ENCODE data around the gene CISH.

Gene CISH

GRCh38 chr3:50612970-50613846 is 1.6 kb upstream of the CISH start:
- no peak for DNase-seq (ENCODE audit: low read depth, low spot score)

- peak; percentile 45 for DNase-seq (ENCODE audit: low read depth, low spot score)
Observed at GRCh38 chr3:50612234-50612882, 784 bp upstream of the CISH start.

DNA sequence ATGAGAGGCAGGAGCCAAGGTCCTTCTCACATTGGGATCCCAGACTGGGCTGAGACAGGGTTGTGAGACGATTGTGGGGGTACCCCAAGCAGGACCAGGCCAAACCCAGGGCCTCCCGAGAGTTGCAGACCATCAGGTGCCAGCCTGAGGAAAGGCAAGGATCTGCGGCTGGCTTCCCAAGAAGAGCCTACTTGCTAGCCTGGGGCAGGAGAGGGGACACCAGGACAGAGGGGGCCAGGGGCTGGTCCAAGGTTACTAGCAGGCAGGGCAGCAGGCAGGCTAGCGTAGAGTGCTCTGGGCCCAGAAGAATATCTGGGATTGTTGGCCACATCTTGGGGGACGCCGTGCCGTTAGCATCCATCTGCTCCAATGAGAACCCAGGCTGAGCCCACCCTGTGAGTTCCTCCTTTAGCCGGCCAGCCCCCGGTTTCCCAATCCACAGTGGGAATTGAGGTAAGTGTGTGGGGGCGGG is 546 bp downstream of the CISH start:
- DNase-seq (ENCODE audit: low read depth, low spot score), result no peak

DNA sequence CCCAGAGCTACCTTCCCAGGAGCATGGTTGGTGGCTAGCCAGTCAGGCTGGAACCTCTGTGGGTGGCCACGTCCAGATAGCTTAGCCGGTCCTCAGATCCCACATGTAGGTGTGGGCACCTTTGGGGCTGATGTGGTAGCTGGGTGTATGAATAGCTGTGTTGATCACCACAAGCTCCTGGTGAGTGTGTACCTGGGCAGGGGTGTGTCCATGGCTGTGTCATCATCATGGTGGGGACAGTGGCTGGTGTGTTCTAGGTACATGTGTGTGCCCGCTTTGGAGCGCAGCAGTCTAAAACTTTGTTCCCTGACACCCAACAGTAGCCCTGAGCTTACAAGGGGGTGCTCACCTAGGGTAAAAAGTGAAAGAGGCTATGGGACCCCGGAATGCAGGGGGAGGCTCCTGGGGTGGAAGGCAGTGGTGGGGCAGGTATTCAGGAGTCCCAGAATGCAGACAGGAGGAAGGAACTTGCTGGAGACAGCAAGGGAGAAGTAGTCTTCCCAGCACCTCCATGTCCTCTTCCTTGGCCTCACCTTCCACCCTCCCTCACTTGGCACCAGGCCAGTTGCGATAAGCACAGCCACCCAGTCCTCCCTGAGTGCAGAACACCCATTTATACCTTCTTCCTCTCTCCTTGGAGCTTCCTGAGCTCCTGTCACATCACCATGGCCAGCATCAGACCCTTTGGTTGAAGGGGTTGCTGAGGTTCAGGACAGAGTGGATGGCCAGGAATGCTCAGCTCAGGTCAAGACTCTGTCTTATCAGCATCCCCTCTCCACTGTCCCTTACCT is 1.2 kb downstream of the CISH start:
- no peak for DNase-seq (ENCODE audit: low read depth, low spot score)

DNA sequence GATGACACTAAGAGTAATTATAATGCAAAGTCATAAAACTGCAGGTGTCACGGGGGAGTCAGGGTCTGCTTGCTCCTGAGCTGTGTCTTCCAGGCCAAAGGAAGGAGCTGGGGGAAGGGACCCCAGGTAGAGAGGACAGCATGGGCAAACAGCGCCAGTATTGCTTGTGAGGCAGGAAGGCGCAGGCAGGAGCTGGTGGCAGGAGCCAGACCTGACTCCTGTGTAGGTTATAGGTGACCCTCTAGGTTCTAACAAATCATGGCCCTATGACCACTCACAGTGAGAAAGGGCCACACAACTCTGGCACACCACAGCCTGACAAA is 1.9 kb downstream of the CISH start:
- no peak for DNase-seq (ENCODE audit: low read depth, low spot score)

DNA sequence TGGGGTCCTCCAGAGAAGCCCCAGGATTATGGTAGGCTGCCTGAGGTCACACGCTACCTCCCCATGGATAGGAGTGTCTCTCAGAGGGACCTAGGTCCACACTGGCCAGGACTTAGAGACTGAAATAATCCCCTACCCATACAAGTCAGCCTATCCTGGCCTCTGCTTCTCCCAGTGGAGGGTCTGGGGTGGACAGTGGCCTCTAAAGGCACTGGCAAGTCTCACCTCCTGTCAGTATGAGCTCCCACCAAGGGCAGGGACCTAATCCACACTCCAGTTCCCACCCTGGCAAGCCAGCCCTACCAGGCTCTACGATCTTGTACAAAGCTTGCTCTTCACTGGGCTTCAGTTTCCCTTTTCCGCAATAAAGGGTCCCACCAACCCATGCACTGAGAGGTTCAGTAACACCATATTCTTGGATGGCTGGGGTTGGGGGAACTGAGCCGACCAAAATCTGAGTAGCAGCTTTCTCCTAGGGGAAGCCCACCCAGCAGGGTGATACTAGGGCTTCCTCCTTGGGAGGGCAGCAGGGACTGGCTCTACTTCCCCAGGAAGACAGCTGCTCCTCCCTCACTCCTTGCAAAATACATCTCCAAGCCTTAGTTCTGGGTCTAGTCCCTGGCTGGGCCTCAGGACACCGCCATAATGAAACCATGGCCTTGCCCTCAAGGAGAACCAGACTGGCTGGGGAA is 2.4 kb downstream of the CISH start:
- no peak for DNase-seq (ENCODE audit: low read depth, low spot score)

DNA sequence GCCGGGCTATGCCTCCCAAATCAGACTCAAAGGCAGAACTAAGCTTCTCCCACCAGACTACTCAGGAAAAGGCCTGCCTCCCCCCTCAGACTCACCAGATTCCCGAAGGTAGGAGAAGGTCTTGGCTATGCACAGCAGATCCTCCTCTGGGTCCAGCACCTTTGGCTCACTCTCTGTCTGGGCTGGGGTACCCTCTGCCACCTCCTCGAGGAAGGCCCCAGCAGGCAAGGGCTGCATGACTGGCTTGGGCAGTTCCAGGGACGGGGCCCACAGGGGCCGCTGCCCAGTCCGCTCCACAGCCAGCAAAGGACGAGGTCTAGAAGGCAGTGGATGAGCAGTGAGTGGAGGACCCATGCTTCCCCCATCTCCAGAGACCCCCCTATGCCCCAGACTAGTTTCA is 3.3 kb downstream of the CISH start:
- DNase-seq (ENCODE audit: low read depth, low spot score), result no peak

- DNase-seq (ENCODE audit: low read depth, low spot score), result no peak
Observed at GRCh38 chr3:50607271-50608091, 4.1 kb downstream of the CISH start.

DNA sequence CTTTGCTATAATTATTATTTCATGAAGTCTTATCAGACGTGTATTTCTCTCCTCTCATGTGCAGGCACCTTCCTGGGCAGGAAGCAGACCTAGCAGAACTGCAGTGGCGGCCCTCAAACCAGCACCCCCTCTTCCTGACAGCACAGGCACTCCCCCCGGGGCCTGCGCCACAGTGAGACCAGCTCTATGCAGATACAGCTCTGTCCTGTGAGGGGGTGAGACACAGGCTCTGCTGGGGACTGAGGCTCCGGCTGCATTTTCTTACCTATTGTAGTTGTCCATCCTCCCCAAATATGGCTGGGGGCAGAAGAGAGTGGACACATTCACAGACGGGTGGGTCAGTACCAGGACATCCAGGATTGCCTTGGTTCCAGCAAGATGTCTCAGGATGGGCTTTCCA is 5.0 kb downstream of the CISH start:
- DNase-seq (ENCODE audit: low read depth, low spot score), result no peak

DNA sequence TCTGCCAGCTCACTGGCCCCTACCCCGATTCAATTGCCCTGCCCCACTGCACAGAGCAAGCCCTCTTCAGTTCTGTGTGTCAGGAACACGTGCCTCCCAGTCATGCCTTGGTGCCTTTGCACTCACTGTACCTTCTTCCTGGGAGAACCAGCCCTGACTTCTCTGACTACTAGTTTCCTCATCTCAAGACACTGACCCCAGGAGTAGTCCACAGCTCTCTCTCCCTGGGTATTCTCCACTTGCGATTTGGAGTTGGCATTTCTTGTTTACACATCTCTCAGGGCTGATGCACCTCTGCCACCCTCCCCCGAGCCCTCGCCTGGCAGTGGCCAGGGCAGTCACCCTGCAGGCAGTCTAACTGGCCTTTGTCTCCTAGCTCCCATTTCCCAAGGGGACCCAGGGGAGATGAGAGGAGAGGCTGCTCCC is 5.7 kb downstream of the CISH start:
- no peak for DNase-seq (ENCODE audit: low read depth, low spot score)

DNA sequence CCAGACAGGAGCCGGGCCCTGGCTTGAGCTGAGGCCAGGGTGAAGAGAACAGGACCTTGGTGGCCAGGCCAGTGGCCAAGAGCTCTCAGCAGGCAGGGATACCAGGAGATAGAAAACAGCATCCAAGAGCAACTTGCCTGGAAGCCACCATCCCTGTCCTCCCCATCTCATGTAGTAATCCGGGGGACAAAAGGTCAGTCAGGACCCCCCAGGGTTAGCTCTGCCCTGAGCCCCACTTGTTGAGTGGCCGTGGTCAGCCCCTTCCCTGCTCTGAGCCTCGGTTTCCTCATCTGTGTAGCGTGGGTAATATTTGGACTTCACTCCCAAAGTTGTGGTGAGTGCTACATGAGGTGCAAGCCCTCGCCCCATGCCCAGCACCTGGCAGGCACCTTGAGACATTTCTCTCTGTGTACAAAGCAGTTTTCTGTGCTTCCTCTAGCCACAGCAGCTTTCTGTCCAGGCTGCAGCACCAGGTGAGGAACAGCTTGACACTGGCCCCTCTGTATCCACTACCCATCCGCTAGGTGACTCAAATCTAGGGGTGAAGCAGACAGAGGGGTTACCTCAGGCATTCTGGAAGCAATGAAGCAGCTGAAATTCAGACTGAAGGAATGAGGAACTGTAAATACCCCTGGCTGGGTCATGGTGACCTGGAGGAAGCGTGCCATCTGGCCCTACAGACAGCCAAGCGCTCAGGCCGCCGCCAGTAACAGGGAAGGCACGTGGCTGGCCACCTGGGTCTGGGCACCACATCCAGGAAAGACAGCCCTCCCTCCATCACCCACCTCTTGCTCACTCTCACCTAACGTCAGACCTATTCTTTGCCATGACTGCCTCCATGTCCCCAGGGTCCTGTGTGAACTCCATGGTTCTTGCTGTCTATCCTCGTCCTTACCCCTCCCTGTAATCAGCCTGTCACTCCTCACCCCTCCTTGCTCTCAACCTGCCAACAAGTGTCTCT is 6.7 kb downstream of the CISH start:
- DNase-seq (ENCODE audit: low read depth, low spot score), result no peak

DNA sequence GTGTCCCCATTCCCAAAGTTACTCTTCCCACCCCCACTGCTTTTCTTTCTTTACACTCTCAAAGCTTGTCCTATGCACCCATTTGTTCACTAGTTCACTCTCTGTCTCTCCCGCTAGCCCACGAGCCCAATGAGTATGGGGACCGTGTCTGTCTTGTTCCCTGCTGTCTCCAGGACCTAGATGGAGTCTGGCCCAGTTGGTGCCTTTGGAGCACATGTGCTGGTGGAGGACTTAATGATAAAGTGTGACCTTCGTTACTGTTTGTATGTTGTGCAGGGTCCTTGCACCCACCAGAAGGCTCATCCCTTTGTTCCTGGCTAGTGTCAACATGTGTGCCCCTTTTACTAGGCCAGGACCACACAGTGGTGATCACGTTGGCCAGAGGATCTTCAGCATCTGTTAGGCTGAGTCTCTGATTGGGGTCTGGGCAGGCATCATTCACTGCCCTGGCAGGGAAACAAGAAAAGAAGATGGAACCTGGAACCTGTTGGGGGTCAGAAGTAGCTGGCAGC is 7.4 kb downstream of the CISH start:
- DNase-seq (ENCODE audit: low read depth, low spot score), result no peak

DNA sequence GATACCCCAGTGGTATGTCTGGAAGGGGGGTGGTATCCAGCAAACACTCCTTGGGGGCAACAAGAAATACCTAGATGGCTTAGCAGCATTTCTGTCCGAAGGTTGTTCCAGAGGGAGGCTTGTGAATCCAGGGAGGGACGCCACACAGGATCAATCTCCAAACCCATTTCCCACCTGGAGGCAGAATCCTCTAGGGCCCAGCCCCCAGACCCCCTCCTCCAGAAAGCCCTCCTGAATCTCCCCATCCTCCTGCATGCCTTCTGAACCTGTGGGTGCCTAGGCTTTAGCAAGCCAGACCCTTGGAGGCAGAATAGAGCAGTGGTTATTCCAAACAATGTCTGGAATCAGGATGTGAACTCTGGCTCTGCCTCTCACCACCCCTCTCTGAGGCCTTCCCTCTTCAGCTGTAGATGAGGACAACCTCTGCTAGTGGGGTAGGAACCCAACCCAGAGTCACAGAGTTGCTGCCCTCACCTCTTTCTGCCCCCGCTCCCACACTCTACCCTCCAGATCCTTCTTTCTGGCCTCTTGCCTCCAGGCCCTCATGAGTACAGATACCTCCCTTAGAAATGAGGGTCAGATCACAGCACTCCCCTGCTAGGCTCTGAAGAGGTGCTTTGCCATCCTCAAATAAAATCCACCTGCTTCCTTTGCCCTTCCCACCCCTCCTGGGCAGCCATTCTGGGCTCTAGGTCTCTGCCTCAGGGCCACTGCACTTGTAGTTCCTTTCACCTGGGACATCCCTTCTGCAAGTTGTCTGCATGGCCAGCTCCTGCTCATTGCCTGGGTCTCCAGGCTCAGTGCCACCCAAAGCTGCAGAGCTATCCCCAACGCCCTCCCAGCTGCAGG is 8.1 kb downstream of the CISH start:
- no peak for DNase-seq (ENCODE audit: low read depth, low spot score)

DNA sequence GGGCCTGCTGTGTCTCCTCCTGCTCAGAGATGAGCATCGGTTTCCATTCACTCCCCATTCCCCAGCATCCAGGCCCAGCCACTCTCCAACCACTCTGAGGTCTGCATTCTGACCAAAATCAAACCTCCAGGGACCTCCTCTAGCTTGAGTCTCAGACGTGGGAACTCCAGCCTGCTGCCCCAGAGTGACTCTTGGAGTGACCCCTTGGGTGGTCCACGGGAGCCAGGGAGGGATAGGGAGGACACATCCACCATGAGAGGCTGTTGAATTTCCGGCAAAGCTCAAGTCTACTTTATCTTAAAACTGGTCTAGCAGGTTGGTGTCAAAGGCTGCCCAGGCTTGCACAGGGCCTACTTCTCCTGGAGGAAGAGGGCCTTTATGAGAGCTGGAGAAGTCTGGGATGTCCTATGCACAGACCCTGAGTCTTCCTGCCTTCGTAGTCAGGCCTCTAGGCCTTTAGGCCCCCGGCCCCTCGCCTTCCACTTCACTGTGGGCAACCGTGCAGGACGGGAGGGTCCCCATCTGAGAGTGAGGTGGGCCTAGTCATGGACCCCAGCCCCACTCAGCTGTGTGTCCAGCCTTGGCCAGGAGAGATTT is 8.9 kb downstream of the CISH start:
- DNase-seq (ENCODE audit: low read depth, low spot score), result no peak

DNA sequence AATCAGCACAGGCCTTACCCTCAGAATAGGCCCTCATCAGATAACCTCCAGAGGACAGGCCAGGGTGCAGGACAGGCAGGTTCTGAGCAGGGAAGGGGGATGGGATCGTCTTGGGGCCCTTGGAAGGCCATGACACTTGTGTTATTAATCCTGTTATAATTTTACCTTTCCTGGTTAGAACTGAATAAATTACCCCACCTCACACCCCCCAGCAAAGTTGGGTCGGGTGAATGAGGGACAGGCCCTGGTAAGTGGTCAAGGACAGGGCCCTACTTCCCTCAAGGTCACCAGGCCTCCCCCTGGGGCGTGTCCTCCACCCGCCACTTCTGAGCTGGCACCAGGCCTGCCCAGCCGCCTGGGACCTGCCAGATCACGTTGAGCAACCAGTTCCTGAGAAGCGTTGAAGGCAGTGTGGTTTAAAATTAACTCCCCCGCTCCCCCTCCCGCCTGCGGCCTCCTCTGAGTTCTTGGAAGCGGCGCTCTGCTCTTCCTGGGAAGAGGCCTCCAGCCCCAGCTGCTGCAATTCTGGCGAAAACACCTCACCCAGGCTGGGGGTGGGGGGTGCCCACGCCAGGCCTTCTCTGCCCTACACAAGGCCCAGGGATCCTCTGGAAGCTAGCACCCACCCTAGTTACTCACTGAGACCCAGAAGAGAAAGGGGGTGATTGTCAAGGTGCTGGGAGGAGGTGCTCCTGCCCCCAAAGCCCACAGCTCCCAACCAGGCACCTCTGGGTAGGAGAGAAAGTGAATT is 10.6 kb downstream of the CISH start:
- DNase-seq (ENCODE audit: low read depth, low spot score), result peak; percentile 59

- no peak for DNase-seq (ENCODE audit: low read depth, low spot score)
Observed at GRCh38 chr3:50600141-50600753, 11.3 kb downstream of the CISH start.

- DNase-seq (ENCODE audit: low read depth, low spot score), result no peak
Observed at GRCh38 chr3:50599716-50600118, 11.9 kb downstream of the CISH start.

All from ELF-1 (cell line).